Activated naive CD4-positive, alpha-beta T cell treated with anti-CD3 and anti-CD28 coated beads, Interleukin-2, amount 50 U/mL, for 24 hours (primary cell): Measurements from ENCODE around the gene POMZP3.
"Not testable (repeated sequence)": the region's sequence is repeated elsewhere in the genome, so short reads cannot be mapped to it uniquely, and the experiment has no call there.

Experiments used
- H3K27ac Mint-ChIP-seq: one replicate; pipeline ENCODE4 v1.8.0; 2021; ENCODE audit warnings: mild to moderate bottlenecking, mixed read lengths
- H3K27me3 Mint-ChIP-seq: one replicate; pipeline ENCODE4 v1.8.0; 2021; ENCODE audit warnings: mixed read lengths
- H3K36me3 Mint-ChIP-seq: one replicate; pipeline ENCODE4 v1.8.0; 2021; ENCODE audit warnings: mixed read lengths
- H3K4me1 Mint-ChIP-seq: one replicate; pipeline ENCODE4 v1.8.0; 2021; ENCODE audit warnings: mixed read lengths
- H3K4me3 Mint-ChIP-seq: one replicate; pipeline ENCODE4 v1.8.0; 2021; ENCODE audit warnings: mild to moderate bottlenecking, mixed read lengths
- H3K9me3 Mint-ChIP-seq: one replicate; pipeline ENCODE4 v1.8.0; 2021; ENCODE audit warnings: mixed read lengths

POMZP3 gene

DNA sequence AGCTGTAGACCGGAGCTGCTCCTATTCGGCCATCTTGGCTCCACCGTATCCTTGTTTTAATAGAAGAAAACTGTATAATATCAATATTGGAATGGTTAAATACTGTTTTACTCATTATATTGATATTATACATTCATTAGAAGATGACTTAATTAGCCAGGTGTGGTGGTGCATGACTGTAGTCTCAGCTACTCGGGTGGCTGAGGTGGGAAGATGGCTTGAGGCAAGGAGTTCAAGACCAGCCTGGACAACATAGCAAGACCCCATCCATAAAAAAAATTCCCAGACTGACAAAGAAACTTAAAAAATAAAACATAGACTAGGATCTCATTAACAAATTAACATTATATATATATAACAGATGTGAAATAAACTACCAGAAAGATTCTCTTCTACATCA, 59.8 kb downstream of the POMZP3 start:
- H3K27ac Mint-ChIP-seq, H3K9me3 Mint-ChIP-seq, H3K4me3 Mint-ChIP-seq, H3K27me3 Mint-ChIP-seq: not testable (repeated sequence)
- Mint-ChIP-seq H3K36me3 (peaks cover 22% of the 10 kb centered on the region), H3K4me1 (peaks cover 49% of the 10 kb centered on the region)

DNA sequence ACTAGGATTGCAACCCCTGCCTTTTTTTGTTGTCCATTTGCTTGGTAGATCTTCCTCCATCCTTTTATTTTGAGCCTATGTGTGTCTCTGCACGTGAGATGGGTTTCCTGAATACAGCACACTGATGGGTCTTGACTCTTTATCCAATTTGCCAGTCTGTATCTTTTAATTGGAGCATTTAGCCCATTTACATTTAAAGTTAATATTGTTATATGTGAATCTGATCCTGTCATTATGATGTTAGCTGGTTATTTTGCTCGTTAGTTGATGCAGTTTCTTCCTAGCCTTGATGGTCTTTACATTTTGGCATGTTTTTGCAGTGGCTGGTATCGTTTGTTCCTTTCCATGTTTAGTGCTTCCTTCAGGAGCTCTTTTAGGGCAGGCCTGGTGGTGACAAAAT, 62.1 kb downstream of the POMZP3 start:
- not testable (repeated sequence) for H3K4me3 Mint-ChIP-seq, H3K27me3 Mint-ChIP-seq, H3K9me3 Mint-ChIP-seq, H3K27ac Mint-ChIP-seq
- H3K4me1 Mint-ChIP-seq, result peaks cover 52% of the 10 kb centered on the region
- peaks cover 18% of the 10 kb centered on the region for H3K36me3 Mint-ChIP-seq

DNA sequence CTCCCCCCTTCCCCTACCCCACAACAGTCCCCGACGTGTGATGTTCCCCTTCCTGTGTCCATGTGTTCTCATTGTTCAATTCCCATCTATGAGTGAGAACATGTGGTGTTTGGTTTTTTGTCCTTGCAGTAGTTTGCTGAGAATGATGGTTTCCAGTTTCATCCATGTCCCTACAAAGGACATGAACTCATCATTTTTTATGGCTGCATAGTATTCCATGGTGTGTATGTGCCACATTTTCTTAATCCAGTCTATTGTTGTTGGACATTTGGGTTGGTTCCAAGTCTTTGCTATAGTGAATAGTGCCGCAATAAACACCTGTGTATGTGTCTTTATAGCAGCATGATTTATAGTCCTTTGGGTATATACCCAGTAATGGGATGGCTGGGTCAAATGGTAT, 65.7 kb downstream of the POMZP3 start:
- Mint-ChIP-seq H3K4me1 (peaks cover 63% of the 10 kb centered on the region), H3K36me3 (peaks cover 26% of the 10 kb centered on the region)
- not testable (repeated sequence) for H3K27ac Mint-ChIP-seq, H3K4me3 Mint-ChIP-seq, H3K27me3 Mint-ChIP-seq, H3K9me3 Mint-ChIP-seq

DNA sequence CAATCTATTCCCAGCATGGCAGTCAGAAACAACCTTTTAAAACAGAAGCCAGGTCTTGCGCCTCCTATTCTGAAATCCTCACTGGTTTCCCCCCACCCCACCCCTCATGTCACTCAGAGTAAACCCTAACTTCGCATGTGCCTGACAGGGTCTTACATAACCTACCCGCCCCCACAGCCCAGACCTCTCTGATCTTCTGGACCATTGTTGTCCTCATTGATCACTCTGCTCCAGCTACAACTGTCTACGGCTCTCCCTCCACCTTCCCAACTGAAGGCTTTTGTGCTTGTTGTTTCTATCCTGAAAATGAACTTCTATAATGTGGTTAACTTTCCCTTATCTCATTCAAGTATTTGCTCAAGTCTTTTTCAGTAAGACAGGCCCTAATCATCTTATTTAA, 66.9 kb downstream of the POMZP3 start:
- H3K27ac Mint-ChIP-seq, H3K4me3 Mint-ChIP-seq, H3K27me3 Mint-ChIP-seq, H3K9me3 Mint-ChIP-seq: not testable (repeated sequence)
- Mint-ChIP-seq H3K36me3 (peaks cover 24% of the 10 kb centered on the region), H3K4me1 (peaks cover 61% of the 10 kb centered on the region)
